Fibroblast of skin of right biceps (primary cell): ENCODE measurements around the gene FAM83G.
"Not testable (repeated sequence)": the region's sequence is repeated elsewhere in the genome, so short reads cannot be mapped to it uniquely, and the experiment has no call there.

Experiments
- DNase-seq: peaks from one replicate; pipeline ENCODE4 v3.0.0-alpha.2; 2013

Gene FAM83G

DNA sequence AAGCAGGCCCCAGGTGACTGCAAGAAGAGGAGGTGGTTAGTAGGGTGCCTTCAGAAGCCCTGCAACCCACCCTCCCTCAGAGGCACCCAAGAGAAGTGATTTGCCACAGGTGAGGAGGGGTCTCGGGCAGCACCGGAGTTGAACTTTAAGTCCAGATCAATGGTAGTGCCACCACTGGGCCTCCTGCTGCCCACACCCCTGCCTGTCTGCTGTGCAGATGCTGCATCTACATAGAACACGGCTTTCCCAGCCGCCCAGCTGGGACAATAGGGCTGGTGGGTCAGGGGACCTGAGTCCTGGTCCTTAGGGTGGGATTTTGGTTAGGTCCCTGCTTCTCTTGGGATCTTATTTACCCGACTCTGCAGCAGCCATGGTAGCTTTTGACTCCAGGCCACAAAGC lies 17.6 kb upstream of the FAM83G start:
- no peak for DNase-seq

DNA sequence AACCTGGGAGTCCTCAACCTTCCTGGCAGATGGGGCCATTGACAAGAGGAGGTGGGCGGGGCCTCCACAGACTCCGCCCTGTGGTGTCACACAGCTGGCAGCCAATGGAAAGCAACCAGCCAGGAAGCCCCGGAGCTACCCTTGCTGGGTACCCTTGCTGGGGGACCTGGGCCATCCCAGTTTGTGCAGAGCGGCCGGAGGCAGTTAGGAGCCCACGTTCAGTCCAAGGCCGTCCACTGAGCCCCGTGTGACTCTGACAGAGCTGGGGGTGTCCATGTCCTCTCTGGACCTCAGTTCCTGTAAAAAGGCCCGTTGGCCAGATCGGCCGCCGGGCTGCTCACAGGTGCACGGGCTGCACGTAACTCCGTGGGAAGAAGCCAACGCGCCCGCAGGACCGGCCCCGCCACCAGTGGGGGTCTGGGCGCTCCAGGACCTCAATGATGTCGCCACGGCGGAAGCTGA lies 17.1 kb upstream of the FAM83G start:
- DNase-seq: no peak

DNA sequence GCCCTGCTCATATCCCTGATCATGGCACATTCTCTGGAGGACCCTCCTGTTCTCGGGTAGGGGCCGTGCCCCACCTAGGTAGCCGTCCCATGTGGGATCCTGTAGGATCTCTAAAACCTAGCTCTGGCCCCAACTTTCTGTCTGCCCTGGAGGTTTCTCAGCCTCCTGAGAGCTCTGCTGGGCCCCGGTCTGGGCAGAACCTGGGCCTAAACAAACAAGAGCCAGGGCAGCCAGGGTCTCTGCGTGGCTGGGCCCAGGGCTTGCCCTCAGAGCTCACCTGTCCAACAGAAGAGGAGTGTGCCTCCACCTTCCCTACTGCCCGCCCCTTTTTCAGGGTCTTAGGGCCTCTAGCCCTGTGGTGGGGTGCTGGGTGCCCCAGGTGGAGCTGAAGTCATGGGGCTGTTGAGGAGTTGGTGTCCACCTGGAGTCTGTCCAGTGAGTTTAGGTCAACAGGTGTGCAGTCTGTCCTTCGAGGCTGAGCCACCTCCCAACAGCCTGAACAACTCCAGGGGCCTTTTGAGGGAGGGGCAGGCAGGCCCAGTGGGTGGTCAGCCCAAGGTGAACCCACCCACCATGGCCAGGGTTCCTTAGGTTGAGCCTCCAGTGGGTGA lies 16.6 kb upstream of the FAM83G start:
- DNase-seq: not testable (repeated sequence)

DNA sequence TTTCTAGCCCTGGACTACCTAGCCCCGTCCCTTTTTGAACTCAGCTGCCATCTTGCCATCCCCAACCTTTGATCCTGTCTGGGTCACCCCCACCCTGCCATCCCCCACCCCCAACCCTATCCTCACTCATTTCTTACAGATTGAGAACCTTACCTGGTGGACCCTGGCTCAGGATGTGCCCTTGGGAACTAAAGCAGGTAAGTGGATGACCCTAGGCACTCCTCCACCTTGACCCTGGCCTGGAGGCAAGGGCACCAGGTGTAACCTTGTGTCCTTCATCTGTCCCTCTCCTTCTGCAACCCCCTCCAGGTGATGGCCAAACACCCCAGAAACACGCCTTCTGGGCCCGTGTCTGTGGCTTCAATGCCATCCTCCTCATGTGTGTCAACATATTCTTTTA lies 15.5 kb upstream of the FAM83G start:
- DNase-seq: no peak

DNA sequence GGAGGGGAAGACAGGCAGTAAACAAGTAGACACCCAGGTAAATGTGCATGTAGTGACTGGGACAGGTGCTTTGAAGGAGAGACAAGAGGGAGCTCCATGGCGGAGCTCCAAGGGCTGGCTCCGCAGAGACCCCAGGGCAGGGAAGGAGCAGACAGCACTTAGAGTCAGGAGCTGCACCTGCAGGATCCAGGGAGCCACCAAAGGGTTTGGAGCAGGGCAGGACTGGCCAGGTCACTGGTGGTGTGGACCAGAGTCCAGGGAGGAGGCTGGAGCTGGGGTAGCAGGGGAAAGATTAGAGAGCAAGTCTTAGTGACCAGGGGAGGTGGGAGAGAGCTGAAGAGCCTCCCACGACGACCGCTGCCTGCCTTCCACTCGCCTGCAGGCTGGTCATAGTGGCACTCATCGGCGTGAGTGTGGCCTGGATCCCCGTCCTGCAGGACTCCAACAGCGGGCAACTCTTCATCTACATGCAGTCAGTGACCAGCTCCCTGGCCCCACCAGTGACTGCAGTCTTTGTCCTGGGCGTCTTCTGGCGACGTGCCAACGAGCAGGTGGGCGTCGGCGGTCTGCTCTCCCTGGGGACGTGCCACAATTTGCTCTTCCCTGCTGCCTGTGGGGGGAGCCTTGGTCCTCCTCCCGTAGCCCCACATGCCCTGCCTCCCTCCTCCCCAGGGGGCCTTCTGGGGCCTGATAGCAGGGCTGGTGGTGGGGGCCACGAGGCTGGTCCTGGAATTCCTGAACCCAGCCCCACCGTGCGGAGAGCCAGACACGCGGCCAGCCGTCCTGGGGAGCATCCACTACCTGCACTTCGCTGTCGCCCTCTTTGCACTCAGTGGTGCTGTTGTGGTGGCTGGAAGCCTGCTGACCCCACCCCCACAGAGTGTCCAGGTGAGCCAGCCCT lies 14.7 kb upstream of the FAM83G start:
- DNase-seq: no peak

DNA sequence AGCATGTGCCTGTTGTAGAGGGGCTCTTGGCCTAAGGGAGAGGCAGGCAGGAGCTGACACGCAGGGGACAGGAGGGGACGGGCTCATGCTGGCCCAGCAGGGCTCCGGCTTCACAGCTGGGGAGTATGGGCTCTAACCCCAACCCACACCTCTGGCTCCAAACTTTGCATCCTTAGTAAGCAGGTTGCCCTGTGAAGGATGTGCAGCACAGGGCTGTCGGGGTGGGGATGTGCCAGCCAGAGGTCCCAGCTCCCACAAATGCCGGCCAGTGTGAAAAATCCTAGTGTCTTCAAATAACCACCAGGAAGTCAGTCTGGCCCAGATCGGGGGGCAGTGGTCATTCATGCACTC lies 14.0 kb upstream of the FAM83G start:
- no peak for DNase-seq

DNA sequence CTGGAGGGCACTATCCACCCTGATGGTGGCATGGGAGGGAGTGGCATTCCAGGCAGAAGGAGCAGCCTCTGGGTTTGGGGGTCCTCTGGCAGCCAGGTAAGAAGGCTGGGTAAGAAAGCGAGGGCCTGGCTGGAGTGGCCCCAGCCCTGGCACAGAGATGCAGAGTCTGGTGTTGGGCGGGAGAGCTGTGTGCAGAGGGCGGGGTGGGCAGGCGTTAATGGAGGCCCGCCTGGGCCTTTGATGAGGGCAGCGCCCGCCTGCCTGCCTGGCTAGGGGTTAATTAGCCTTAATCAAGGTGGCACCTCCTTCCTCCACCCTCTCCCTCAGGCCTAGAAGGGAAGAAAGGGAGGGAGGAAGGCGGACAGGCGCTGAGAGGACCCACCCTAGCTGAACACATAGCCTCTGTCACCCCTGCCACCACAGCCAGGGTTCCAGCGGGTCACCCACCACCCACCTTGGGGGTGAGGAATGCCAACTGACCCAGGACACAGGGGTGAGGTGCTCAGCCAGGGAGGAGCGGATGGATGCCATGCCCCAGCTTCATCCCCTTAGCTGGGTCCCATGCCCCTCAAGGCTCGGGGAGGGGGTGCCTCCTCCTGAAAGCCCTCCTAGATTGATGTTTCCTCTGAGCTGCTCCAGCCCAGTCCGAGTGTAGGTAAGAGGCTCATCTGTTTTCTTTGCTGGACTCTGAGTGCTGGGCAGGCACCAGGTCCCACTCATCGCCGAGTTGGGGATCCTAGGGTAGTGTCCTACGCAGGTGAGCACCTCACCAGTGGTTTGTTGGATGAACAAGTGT lies 13.4 kb upstream of the FAM83G start:
- DNase-seq: no peak

DNA sequence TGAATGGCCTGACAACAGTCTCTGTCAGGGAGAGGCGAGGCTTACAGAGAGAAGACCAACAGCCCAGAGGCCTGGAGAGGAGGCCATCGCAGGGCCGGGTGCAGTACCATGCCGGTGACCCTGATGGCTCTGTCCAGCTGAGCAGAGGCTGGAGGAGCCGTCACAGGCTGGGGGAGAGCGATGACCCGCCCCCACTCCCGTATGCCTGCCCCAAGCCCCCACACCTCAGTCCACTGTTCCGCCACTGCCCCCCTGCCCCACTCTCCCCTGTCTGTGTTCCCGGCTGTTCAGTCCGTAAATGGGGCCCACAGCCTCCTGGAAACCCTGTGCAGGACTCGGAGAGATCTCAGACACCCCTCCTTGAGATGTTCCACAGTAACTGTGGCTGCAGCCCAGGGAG lies 12.8 kb upstream of the FAM83G start:
- no peak for DNase-seq

DNA sequence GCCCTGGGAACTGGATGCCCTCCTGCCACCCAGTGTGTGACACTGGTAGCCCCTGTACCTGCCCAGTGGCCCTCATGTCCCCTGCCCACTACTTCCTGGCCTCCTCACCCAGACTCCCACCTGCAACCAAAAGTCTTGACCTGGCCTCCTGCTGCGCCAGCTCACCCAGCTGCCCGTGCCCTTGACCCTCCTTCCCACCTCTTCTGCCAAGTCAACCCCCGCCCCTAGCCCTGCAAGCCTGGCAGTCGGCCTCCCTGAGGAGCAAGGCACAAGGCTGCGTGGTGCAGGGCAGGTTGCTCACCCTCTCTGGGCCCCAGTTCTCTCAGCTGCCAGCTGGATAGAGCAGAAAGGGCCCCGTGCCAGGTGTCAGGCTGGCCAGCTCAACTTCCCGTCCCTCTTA lies 12.3 kb upstream of the FAM83G start:
- no peak for DNase-seq

DNA sequence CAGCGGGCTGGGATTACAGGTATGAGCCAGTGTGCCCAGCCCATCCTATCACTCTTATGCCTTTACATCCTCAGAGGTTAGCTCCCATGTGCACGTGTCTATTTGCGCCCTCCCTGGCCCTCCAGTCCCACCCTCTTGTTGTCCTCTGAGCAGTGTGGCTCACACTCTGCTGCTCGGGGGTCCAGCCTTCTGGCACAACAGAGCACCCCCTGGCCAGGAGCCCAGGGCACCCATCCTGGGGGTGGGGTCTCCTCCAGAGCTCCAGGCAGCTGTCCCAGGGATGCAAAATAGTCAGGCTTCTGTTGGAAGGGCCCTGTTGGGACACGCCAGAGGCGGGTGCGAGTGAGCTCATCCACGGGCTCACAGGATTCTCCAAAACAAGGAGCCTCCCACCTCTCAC lies 11.7 kb upstream of the FAM83G start:
- no peak for DNase-seq

DNA sequence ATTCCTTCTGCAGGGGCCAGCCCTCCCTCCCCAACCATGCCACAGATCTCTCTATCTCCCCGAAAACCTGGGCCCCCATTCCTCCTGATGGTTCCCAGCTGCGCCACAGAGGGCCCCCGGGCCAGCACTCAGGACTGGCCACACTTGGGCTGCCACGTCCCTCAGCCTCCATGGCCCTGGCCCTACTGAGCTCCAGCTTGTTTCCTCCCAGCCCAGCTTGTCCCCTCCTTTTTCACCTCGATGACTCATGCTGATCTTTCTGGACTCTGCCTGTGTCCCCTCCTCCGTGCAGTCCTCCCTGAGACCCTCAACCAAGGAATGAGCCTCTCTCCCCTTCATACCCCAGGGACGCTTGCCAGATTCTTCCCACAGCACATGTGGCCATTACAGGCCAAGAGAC lies 10.9 kb upstream of the FAM83G start:
- DNase-seq: no peak

DNA sequence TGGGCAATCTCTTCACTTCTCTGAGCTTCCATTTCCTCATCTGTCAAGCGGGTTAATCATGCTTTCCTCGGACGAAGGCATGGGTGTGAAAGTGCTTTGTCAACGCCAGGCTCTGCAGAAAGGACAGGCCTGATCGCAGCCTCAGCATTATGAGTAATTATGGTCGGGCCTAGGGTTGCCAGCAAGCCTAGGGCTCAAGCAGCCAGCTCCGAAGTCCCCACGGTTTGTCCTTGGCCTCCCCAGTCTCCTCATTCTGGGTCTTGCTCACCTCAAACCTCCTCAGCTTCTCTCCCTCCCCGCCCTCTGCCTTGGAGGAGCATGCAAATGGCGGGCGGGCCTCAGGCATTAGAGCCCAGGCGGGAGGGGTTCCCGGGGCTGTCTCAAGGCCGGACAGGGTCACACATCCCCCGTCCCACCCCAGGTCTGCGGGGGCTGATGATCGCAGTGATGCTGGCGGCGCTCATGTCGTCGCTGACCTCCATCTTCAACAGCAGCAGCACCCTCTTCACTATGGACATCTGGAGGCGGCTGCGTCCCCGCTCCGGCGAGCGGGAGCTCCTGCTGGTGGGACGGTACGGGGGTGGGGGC lies 10.2 kb upstream of the FAM83G start:
- no peak for DNase-seq

DNA sequence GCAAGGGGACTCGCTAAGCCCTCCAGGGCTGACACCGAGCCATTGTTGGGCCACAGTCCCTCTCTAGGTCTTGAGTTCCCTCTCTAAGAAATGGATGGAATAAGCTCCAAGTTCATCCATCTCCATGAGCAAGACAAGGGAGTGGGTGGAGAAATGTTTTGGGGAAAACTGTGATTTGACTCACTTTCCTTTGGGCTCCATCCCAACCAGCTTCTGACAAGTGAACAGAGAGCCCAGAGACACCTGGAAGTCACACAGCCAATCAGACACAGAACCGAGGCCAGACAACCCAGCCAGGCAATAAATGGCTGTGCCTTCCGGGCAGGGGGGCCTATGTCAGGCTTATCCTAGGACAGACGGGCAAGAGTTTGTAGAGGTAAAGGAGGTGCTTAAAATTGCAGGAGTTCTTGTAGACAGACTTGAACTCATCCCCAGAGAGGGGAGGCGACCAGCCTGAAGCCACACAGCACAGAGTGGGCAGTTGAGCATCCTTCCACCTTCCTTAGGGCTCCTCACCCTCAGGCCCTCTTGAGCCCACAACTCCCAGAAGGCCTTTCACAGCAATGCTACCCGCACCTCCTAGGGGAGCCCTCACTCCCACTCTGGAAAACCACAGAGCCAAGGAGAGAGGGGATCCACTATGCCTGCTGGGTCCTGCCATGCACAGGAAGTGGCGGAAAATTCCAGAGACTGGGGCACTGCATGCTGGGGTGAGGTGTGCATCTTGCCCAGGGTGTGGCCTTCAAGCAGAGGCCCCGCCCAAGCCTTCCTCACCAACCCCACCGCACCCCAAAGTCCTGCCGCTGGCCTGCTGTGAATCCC lies 9.5 kb upstream of the FAM83G start:
- no peak for DNase-seq

DNA sequence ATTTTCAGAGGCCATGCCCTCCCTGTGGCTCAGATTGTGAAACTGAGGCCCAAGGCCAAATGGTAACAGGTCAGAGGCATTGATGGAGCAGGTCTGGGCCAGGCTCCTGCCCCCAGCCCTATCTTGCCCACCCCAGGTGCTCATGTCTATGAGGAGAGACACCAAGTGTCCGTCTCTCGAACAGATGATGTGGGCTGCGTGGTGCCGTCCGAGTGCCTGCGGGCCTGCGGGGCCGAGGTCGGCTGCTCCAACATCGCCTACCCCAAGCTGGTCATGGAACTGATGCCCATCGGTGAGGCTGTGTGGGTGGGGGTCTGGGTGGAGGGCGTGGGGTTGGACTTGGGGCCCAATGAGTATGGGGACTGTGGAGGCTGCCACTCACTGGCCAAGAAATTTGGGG lies 8.7 kb upstream of the FAM83G start:
- DNase-seq: no peak

DNA sequence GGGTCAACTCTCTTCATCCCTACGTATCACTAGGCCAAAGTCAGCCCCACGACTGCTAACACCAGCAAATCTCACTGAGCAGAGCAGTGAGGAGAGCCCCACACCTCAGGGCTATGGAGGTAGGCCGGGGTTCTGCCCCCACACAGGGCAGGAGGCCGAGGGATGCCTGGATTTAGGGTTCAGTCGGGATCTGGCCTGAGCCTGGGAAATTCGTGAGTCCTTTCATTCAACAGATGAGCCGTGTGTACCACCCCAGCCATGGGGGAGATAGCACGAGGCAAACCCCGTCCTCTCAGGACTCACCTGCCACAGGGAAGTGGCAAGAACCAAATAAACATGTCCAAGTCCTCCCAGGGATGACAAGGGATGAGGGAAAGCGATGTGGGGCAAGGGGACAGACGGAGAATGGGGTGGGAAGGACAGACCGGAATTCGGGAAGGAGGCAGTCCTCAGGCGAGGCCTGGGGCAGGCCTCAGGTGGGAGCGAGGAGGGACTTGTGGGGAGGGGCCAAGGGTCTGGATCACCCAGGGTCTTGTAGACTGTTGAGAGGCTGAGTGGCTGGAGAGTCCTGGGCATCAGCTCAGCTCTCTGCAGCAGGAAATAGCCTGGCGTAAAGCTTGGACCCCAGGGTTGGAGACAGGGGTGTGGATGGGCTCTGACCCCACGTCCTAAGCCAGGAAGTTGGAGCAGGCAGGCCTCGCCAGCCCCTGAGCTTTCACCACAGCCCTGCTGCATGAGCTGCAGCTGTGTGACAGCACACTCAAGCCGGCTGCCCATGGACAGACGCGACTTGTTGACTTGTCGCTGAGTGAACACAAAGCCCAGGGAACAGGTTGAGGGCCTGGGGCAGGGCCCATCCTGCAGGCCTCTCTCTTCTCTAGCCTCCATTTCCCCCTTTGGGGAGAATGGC lies 7.9 kb upstream of the FAM83G start:
- DNase-seq: no peak

DNA sequence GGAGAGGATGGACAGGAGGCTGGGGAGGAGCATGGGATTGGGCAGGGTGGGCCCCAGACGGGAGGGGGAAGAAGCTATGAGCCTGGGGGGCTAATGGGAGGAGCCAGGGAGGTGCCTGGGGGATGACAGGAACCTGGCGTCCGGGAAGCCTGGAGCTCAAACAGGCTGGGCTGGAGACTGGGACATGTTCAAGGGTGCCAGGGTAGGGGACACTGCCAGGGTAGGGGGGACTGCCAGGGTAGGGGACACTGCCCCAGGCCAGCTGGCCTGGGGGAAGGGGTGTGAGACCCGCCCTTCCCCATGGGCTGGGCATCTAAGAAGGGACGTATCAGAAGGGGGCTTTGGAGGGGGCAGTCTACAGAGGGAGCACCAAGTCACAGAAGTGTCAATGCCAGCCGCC lies 7.0 kb upstream of the FAM83G start:
- no peak for DNase-seq

DNA sequence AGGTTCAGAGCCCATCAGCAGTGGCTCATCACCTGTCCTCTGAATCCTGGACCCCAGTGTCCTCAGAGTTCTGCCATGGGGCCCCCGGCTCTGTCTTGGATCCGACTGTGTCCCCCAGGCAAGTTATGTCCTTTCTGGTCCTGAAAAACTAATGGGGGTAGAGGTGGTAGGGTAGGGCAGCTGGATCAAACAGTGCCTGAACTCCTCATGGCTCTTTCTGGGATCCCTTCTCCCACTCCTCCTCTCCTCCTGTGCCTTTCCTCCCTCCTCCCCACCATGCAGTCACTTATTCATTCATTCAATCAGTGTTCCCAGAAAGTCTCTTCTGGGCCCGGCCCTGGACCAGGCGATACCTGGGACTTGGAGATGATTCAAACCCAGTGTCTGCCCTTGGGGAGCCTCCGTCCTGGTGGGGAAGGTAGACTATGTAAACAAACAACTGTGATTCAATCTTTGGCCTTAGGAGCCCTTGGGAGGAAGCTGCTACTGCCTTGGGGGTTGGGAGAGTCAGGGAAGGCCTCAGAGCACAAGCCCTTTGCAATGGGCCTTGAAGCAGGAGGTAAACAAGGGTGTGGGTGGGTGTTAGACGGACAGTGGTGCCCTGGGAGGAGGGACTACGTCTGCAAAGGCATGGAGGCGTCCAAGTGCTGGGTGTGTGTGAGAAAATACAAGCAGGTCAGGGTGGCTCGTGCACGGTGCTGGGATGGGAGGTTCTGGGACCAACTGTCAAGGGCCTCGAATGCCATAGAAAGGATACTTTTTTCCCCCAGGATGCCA lies 6.4 kb upstream of the FAM83G start:
- peak; percentile 16 for DNase-seq

DNA sequence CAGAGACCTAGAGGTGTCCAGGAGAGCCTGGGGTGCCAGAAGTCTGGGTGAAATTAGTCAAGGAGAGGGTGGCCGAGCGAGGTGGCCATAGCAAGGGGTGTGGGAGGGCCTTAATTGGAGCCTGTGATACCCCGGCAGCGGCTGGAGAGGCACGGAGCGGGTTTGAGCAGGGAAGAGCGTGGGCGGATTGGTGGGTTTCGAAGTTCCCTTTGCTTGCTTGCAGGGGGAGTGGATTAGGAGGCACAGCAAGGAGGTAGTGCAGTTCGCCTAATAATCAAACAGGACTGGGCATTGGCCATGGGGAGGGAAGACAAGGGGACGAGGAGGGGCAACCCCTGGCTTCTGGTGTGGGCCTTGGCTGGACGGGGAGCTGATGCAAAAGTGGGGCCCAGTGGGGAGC lies 5.4 kb upstream of the FAM83G start:
- no peak for DNase-seq

DNA sequence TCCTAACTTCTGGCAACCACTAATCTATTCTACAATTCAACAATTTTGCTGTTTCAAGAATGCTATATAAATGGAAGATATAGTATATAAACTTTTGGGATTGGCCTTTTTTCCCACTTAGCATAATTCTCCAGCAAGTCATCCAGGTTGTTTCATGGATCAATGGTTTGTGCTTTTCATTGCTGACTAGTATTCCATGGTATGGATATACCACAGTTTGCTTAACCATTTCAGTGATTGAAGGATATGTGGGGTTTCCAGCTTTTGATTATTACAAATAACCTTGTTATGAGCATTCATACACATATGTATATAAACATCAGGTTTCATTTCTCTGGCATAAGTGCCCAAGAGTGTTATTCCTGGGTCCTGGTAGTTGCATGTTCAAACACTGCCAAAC lies 2.1 kb upstream of the FAM83G start:
- no peak for DNase-seq

DNA sequence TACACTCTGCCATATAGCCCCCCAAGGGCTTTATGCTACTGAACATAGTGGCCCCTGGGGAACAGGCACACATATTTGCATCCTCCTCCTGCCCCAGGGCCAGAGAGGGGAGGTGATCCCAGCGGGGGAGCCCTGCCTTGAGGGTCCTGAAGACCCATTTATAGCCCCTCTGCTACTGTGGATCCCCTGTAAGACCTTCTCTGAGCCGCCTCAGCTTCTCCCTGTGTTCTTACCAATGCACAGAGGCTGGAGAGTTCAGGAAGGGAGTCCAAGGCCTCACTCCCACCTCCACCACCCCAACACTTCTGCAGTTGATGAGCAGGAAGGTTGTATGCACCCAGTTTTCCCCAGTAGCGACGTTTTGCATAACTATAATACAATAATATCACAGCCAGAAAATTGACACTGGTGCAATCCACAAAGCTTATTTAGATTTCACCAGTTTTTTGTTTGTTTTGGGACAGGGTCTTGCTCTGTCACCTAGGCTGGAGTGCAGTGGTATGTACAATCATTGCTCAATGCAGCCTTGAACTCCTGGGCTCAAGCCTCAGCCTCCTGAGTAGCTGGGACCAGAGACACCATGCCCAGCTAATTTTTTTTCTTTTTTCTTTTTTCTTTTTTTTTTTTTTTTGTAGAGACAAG lies 1.3 kb upstream of the FAM83G start:
- DNase-seq: no peak
